Measurements from ENCODE around the gene UIMC1.

UIMC1 gene

GRCh38 chr5:176866707-176867310, 139.8 kb downstream of the UIMC1 start:
- DNase-seq, result no peak
- in situ Hi-C loops (cut with HindIII; ENCODE audit: low pct_ligation_motif_present, low pct_unique_long_range_greater_than_20kb, low sequenced_read_pairs), result no loop called here

- DNase-seq, result no peak
- in situ Hi-C loops (cut with HindIII; ENCODE audit: low pct_ligation_motif_present, low pct_unique_long_range_greater_than_20kb, low sequenced_read_pairs), result no loop called here
Measured at GRCh38 chr5:176865964-176866363, 140.6 kb downstream of the UIMC1 start.

GRCh38 chr5:176864755-176865154, 141.8 kb downstream of the UIMC1 start:
- DNase-seq, result no peak
- in situ Hi-C loops (cut with HindIII; ENCODE audit: low pct_ligation_motif_present, low pct_unique_long_range_greater_than_20kb, low sequenced_read_pairs), result no loop called here

GRCh38 chr5:176863765-176864098, 142.8 kb downstream of the UIMC1 start:
- DNase-seq, result no peak
- in situ Hi-C loops (cut with HindIII; ENCODE audit: low pct_ligation_motif_present, low pct_unique_long_range_greater_than_20kb, low sequenced_read_pairs), result no loop called here

GRCh38 chr5:176863041-176863764, 143.4 kb downstream of the UIMC1 start:
- no peak for DNase-seq
- in situ Hi-C loops (cut with HindIII; ENCODE audit: low pct_ligation_motif_present, low pct_unique_long_range_greater_than_20kb, low sequenced_read_pairs), result no loop called here

GRCh38 chr5:176862330-176862995, 144.1 kb downstream of the UIMC1 start:
- no peak for DNase-seq
- in situ Hi-C loops (cut with HindIII; ENCODE audit: low pct_ligation_motif_present, low pct_unique_long_range_greater_than_20kb, low sequenced_read_pairs), result no loop called here

GRCh38 chr5:176861276-176861675, 145.3 kb downstream of the UIMC1 start:
- no peak for DNase-seq
- in situ Hi-C loops (cut with HindIII; ENCODE audit: low pct_ligation_motif_present, low pct_unique_long_range_greater_than_20kb, low sequenced_read_pairs), result no loop called here

- in situ Hi-C loops (cut with HindIII; ENCODE audit: low pct_ligation_motif_present, low pct_unique_long_range_greater_than_20kb, low sequenced_read_pairs), result no loop called here
- no peak for DNase-seq
Measured at GRCh38 chr5:176860381-176860780, 146.2 kb downstream of the UIMC1 start.

- in situ Hi-C loops (cut with HindIII; ENCODE audit: low pct_ligation_motif_present, low pct_unique_long_range_greater_than_20kb, low sequenced_read_pairs), result no loop called here
- DNase-seq, result no peak
Measured at GRCh38 chr5:176859916-176860315, 146.7 kb downstream of the UIMC1 start.

- no peak for DNase-seq
Measured at GRCh38 chr5:176857894-176858273, 148.7 kb downstream of the UIMC1 start.

GRCh38 chr5:176857216-176857893, 149.2 kb downstream of the UIMC1 start:
- DNase-seq, result no peak
- in situ Hi-C loops (cut with HindIII; ENCODE audit: low pct_ligation_motif_present, low pct_unique_long_range_greater_than_20kb, low sequenced_read_pairs), result no loop called here

More at GRCh38 chr5:176857894-176858273, 148.7 kb downstream of the UIMC1 start:
- in situ Hi-C loops (cut with HindIII; ENCODE audit: low pct_ligation_motif_present, low pct_unique_long_range_greater_than_20kb, low sequenced_read_pairs), result no loop called here

GRCh38 chr5:176856746-176857145, 149.8 kb downstream of the UIMC1 start:
- no peak for DNase-seq
- in situ Hi-C loops (cut with HindIII; ENCODE audit: low pct_ligation_motif_present, low pct_unique_long_range_greater_than_20kb, low sequenced_read_pairs), result no loop called here

- no peak for DNase-seq
- in situ Hi-C loops (cut with HindIII; ENCODE audit: low pct_ligation_motif_present, low pct_unique_long_range_greater_than_20kb, low sequenced_read_pairs), result no loop called here
Measured at GRCh38 chr5:176855598-176855997, 151.0 kb downstream of the UIMC1 start.

Data from ACHN (cell line).